ENCODE measurements around the gene DISC1. TPM values are rescaled to one million over a fixed set of nuclear protein-coding genes. Genes with fewer than 3 reads are reported as not detected.
"Not testable (repeated sequence)": the region's sequence is repeated elsewhere in the genome, so short reads cannot be mapped to it uniquely, and the experiment has no call there.

Gene DISC1
- total RNA-seq, 2 experiments from 2014 or later, result 2.8 to 3.9 TPM

- DNase-seq, result no peak
- CTCF ChIA-PET, result interaction anchor here (0.7 to 1.5 kb wide), 3 partner anchors 12 to 26 kb away, joined by 3 read pairs; no protein-coding TSS in a partner anchor
- Mint-ChIP-seq H3K36me3 (peaks cover 5% of the 10 kb centered on the region), H3K4me3 (no peak overlapping the region), H3K27me3 (no peaks in the 10 kb centered on the region), H3K27ac (no peak overlapping the region), H3K9me3 (peaks cover 12% of the 10 kb centered on the region), H3K4me1 (ENCODE audit: low read depth) (peaks cover 14% of the 10 kb centered on the region)
- intact Hi-C loops (cut with micrococcal nuclease), result no loop called here
- POLR2A ChIA-PET, result no interaction called here
Measured at GRCh38 chr1:231642618-231643017, 16.0 kb downstream of the DISC1 start.

- Mint-ChIP-seq H3K27me3 (no peaks in the 10 kb centered on the region), H3K4me1 (ENCODE audit: low read depth) (peaks cover 9% of the 10 kb centered on the region), H3K9me3 (peaks cover 12% of the 10 kb centered on the region), H3K4me3 (no peak overlapping the region), H3K36me3 (peaks cover 4% of the 10 kb centered on the region), H3K27ac (no peak overlapping the region)
- no peak for DNase-seq
- intact Hi-C loops (cut with micrococcal nuclease), result no loop called here
- CTCF ChIA-PET, result interaction anchor here (0.7 to 1.5 kb wide), 3 partner anchors 12 to 27 kb away, joined by 3 read pairs; no protein-coding TSS in a partner anchor
- POLR2A ChIA-PET, result no interaction called here
Measured at GRCh38 chr1:231643071-231643934, 16.7 kb downstream of the DISC1 start.

- Mint-ChIP-seq H3K36me3 (peaks cover 4% of the 10 kb centered on the region), H3K4me1 (ENCODE audit: low read depth) (peaks cover 3% of the 10 kb centered on the region), H3K27ac (no peak overlapping the region), H3K4me3 (no peak overlapping the region), H3K9me3 (peaks cover 12% of the 10 kb centered on the region), H3K27me3 (no peaks in the 10 kb centered on the region)
- no peak for DNase-seq
- CTCF ChIA-PET, result interaction anchor here (1.5 kb wide), 1 partner anchor 15 kb away, joined by 3 read pairs; no protein-coding TSS in a partner anchor
- intact Hi-C loops (cut with micrococcal nuclease), result no loop called here
- POLR2A ChIA-PET, result no interaction called here
Measured at GRCh38 chr1:231643935-231644237, 17.3 kb downstream of the DISC1 start.

- POLR2A ChIA-PET; H3K4me1 Mint-ChIP-seq (ENCODE audit: low read depth); intact Hi-C loops (cut with micrococcal nuclease); H3K36me3 Mint-ChIP-seq; H3K27ac Mint-ChIP-seq; DNase-seq; H3K27me3 Mint-ChIP-seq; CTCF ChIA-PET; H3K4me3 Mint-ChIP-seq: not testable (repeated sequence)
- peaks cover 17% of the 10 kb centered on the region for H3K9me3 Mint-ChIP-seq
Measured at GRCh38 chr1:231645634-231646033, 19.0 kb downstream of the DISC1 start.

GRCh38 chr1:231646165-231646564 lies 19.6 kb downstream of the DISC1 start:
- DNase-seq; H3K27me3 Mint-ChIP-seq; POLR2A ChIA-PET; H3K27ac Mint-ChIP-seq; intact Hi-C loops (cut with micrococcal nuclease); H3K4me3 Mint-ChIP-seq; CTCF ChIA-PET; H3K36me3 Mint-ChIP-seq: not testable (repeated sequence)
- Mint-ChIP-seq H3K4me1 (ENCODE audit: low read depth) (peaks cover 15% of the 10 kb centered on the region), H3K9me3 (peaks cover 17% of the 10 kb centered on the region)

- DNase-seq, result peak; percentile 36
- H3K4me1 Mint-ChIP-seq (ENCODE audit: low read depth), result peaks cover 31% of the 10 kb centered on the region
- intact Hi-C loops (cut with micrococcal nuclease); POLR2A ChIA-PET; H3K27ac Mint-ChIP-seq; H3K36me3 Mint-ChIP-seq; H3K27me3 Mint-ChIP-seq: not testable (repeated sequence)
- H3K9me3 Mint-ChIP-seq, result peaks cover 13% of the 10 kb centered on the region
- peak overlapping the region; percentile 27 for H3K4me3 Mint-ChIP-seq
- CTCF ChIA-PET, result interaction anchor here (0.7 kb wide), 1 partner anchor 105 kb away, joined by 3 read pairs; no protein-coding TSS in a partner anchor
Measured at GRCh38 chr1:231651621-231652260, 25.2 kb downstream of the DISC1 start.

- H3K9me3 Mint-ChIP-seq, result peaks cover 18% of the 10 kb centered on the region
- peaks cover 39% of the 10 kb centered on the region for H3K4me1 Mint-ChIP-seq (ENCODE audit: low read depth)
- H3K27ac Mint-ChIP-seq, result no peak overlapping the region
- intact Hi-C loops (cut with micrococcal nuclease), result no loop called here
- POLR2A ChIA-PET, result no interaction called here
- H3K4me3 Mint-ChIP-seq, result no peak overlapping the region
- CTCF ChIA-PET, result interaction anchor here (0.6 kb wide), 2 partner anchors 11 to 472 kb away, joined by 3 read pairs; no protein-coding TSS in a partner anchor
- peaks cover 2% of the 10 kb centered on the region for H3K36me3 Mint-ChIP-seq
- DNase-seq, result no peak
- no peaks in the 10 kb centered on the region for H3K27me3 Mint-ChIP-seq
Measured at GRCh38 chr1:231653632-231654031, 27.0 kb downstream of the DISC1 start.

- no peak overlapping the region for H3K27ac Mint-ChIP-seq
- ChIA-PET POLR2A (interaction anchor here (0.6 kb wide), 1 partner anchor 451 kb away, joined by 5 read pairs; no protein-coding TSS in a partner anchor), CTCF (no interaction called here)
- H3K9me3 Mint-ChIP-seq, result peaks cover 20% of the 10 kb centered on the region
- intact Hi-C loops (cut with micrococcal nuclease), result no loop called here
- no peak for DNase-seq
- H3K4me1 Mint-ChIP-seq (ENCODE audit: low read depth), result peaks cover 33% of the 10 kb centered on the region
- no peak overlapping the region for H3K4me3 Mint-ChIP-seq
- peaks cover 5% of the 10 kb centered on the region for H3K36me3 Mint-ChIP-seq
- no peaks in the 10 kb centered on the region for H3K27me3 Mint-ChIP-seq
Measured at GRCh38 chr1:231656741-231657140, 30.2 kb downstream of the DISC1 start.

- H3K36me3 Mint-ChIP-seq, CTCF ChIA-PET, DNase-seq: not testable (repeated sequence)
Measured at GRCh38 chr1:231658223-231658622, 31.6 kb downstream of the DISC1 start.

GRCh38 chr1:231660198-231660597 lies 33.6 kb downstream of the DISC1 start:
- POLR2A ChIA-PET, result no interaction called here
- Mint-ChIP-seq H3K27ac (no peak overlapping the region), H3K4me3 (no peak overlapping the region), H3K4me1 (ENCODE audit: low read depth) (peaks cover 23% of the 10 kb centered on the region), H3K27me3 (no peaks in the 10 kb centered on the region), H3K36me3 (peaks cover 12% of the 10 kb centered on the region), H3K9me3 (peaks cover 24% of the 10 kb centered on the region)
- CTCF ChIA-PET, result interaction anchor here (0.7 kb wide), 1 partner anchor 303 kb away, joined by 3 read pairs; no protein-coding TSS in a partner anchor
- DNase-seq, result no peak
- intact Hi-C loops (cut with micrococcal nuclease), result no loop called here

More at GRCh38 chr1:231658223-231658622, 31.6 kb downstream of the DISC1 start:
- peaks cover 24% of the 10 kb centered on the region for H3K9me3 Mint-ChIP-seq
- POLR2A ChIA-PET; H3K27ac Mint-ChIP-seq; intact Hi-C loops (cut with micrococcal nuclease); H3K4me3 Mint-ChIP-seq; H3K27me3 Mint-ChIP-seq: not testable (repeated sequence)
- H3K4me1 Mint-ChIP-seq (ENCODE audit: low read depth), result peaks cover 27% of the 10 kb centered on the region

GRCh38 chr1:231663211-231663792 lies 36.7 kb downstream of the DISC1 start:
- intact Hi-C loops (cut with micrococcal nuclease), result no loop called here
- POLR2A ChIA-PET, result no interaction called here
- no peak for DNase-seq
- no peak overlapping the region for H3K27ac Mint-ChIP-seq
- H3K27me3 Mint-ChIP-seq, result no peaks in the 10 kb centered on the region
- CTCF ChIA-PET, result no interaction called here
- peaks cover 11% of the 10 kb centered on the region for H3K9me3 Mint-ChIP-seq
- H3K4me3 Mint-ChIP-seq, result no peak overlapping the region
- H3K4me1 Mint-ChIP-seq (ENCODE audit: low read depth), result peaks cover 24% of the 10 kb centered on the region
- H3K36me3 Mint-ChIP-seq, result peaks cover 9% of the 10 kb centered on the region

- ChIA-PET POLR2A (no interaction called here), CTCF (interaction anchor here (0.7 kb wide), 1 partner anchor 11 kb away, joined by 3 read pairs; no protein-coding TSS in a partner anchor)
- peaks cover 13% of the 10 kb centered on the region for H3K4me1 Mint-ChIP-seq (ENCODE audit: low read depth)
- intact Hi-C loops (cut with micrococcal nuclease), result no loop called here
- H3K27me3 Mint-ChIP-seq, result no peaks in the 10 kb centered on the region
- H3K36me3 Mint-ChIP-seq, result peaks cover 21% of the 10 kb centered on the region
- H3K27ac Mint-ChIP-seq, result no peak overlapping the region
- no peak for DNase-seq
- peaks cover 23% of the 10 kb centered on the region for H3K9me3 Mint-ChIP-seq
- H3K4me3 Mint-ChIP-seq, result no peak overlapping the region
Measured at GRCh38 chr1:231665101-231665500, 38.5 kb downstream of the DISC1 start.

All from activated CD4-positive, alpha-beta memory T cell treated with anti-CD3 and anti-CD28 coated beads for 36 hours (primary cell).